ENCODE data around the gene GIGYF2. TPM values are rescaled to one million over a fixed set of nuclear protein-coding genes. Genes with fewer than 3 reads are reported as not detected.

Gene GIGYF2
- polyA plus RNA-seq, 2 of the 4 experiments (the other 2 are of a cell fraction) = 31.2 to 46.3 TPM

DNA sequence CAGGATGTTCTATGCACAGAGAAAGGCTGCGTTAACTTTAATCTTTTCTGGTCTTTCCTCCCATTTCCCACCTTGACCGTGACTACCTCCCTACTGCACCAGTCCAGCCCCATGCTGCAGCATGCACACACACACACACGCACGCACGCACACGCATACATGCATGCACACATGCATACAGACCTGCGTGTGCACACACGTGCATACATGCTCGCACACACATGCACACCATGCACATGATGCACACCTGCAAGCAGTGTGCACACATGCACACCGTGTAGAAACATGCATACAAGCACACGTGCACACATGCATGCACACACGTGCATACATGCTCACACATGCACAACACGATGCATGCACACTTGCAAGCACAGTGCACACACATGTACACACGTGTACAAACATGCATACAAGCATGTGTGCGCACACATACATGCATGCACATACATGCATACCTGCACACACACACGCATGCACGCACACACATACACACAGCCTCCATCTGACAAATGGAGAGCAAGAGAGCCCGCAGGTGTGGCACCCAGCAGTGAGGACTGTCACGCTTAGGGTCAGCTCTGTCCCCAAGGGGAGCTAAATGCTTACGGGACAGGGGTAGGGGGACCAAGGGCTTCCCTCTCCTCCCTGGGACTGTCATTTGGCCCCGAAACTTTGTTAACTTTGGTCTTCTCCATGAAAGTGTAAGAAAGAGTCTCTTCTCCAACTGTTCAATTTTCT is 191.1 kb downstream of the GIGYF2 start:
- no peak for TF ChIP-seq EHF (CRISPR knock-in tag; IDR thresholded peaks at IDR 0.05)
- TF ChIP-seq ZNF302 (CRISPR knock-in tag; IDR thresholded peaks at IDR 0.05) = no peak
- TF ChIP-seq, protein P1, sequence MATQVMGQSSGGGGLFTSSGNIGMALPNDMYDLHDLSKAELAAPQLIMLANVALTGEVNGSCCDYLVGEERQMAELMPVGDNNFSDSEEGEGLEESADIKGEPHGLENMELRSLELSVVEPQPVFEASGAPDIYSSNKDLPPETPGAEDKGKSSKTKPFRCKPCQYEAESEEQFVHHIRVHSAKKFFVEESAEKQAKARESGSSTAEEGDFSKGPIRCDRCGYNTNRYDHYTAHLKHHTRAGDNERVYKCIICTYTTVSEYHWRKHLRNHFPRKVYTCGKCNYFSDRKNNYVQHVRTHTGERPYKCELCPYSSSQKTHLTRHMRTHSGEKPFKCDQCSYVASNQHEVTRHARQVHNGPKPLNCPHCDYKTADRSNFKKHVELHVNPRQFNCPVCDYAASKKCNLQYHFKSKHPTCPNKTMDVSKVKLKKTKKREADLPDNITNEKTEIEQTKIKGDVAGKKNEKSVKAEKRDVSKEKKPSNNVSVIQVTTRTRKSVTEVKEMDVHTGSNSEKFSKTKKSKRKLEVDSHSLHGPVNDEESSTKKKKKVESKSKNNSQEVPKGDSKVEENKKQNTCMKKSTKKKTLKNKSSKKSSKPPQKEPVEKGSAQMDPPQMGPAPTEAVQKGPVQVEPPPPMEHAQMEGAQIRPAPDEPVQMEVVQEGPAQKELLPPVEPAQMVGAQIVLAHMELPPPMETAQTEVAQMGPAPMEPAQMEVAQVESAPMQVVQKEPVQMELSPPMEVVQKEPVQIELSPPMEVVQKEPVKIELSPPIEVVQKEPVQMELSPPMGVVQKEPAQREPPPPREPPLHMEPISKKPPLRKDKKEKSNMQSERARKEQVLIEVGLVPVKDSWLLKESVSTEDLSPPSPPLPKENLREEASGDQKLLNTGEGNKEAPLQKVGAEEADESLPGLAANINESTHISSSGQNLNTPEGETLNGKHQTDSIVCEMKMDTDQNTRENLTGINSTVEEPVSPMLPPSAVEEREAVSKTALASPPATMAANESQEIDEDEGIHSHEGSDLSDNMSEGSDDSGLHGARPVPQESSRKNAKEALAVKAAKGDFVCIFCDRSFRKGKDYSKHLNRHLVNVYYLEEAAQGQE (IDR thresholded peaks at IDR 0.05) = no peak
- TF ChIP-seq POLR2A (IDR thresholded peaks at IDR 0.05; ENCODE audit: low read length) = 0 out of 2 replicates have a peak, but pooled peaks have one; percentile 13
- POLR2A ChIA-PET = no interaction called here

DNA sequence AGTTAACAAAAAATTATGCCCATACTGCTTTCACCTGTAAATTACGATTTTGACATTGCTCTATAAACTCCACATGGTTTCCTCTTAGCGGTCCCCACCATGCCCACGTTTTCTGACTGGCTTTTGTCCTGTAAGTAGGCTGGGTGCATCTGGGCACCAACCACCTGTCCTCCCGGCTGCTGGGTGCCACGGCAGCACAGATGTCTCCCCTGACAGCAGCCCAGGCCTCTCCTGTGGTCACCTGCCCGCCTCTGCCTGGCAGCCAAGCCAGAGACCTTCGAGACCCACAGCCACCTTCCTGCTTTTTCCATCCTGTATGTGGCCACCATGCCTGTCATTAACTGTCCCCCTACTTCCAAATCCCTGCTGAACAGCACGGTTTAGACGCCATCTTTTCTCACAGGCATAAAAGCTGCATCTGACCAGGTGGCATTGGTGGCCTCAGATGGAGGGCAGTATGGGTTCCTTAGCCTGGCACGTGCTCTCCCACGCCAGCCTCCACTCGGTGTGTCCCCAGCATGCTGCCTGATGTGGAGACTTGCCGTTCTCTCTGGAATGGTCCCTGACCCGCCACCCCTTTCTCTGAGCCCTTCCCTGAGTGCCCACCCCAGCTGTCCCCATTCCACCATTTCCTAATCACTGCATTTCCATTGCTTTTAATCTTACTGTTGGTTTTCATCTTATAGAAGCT is 191.9 kb downstream of the GIGYF2 start:
- no peak for TF ChIP-seq CEBPB (IDR thresholded peaks at IDR 0.05)
- TF ChIP-seq, protein P2, sequence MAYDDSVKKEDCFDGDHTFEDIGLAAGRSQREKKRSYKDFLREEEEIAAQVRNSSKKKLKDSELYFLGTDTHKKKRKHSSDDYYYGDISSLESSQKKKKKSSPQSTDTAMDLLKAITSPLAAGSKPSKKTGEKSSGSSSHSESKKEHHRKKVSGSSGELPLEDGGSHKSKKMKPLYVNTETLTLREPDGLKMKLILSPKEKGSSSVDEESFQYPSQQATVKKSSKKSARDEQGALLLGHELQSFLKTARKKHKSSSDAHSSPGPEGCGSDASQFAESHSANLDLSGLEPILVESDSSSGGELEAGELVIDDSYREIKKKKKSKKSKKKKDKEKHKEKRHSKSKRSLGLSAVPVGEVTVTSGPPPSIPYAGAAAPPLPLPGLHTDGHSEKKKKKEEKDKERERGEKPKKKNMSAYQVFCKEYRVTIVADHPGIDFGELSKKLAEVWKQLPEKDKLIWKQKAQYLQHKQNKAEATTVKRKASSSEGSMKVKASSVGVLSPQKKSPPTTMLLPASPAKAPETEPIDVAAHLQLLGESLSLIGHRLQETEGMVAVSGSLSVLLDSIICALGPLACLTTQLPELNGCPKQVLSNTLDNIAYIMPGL (CRISPR knock-in tag; IDR thresholded peaks at IDR 0.05; ENCODE audit: borderline replicate concordance) = no peak
- Histone ChIP-seq H3K4me1 (no peaks in the 10 kb centered on the region), H3K27ac (no peak overlapping the region), H3K9me3 (no peaks in the 10 kb centered on the region), H3K4me2 (no peak overlapping the region), H3K4me3 (no peak overlapping the region)
- CTCF ChIA-PET = interaction anchor here (0.7 to 1.7 kb wide), 2 partner anchors 9 to 143 kb away, joined by 3 read pairs; no protein-coding TSS in a partner anchor
- POLR2A ChIA-PET = no interaction called here
- DNase-seq (ENCODE audit: low read depth in 1 of 2, low spot score in 1 of 2) (no peak), FAIRE-seq (no peak), ATAC-seq (no peak)
- WGBS (ENCODE audit: missing lambda C conversion rate) = 85% methylated on average over 14 of the region's 14 CpGs

More for the DNA sequence above, 191.1 kb downstream of the GIGYF2 start:
- no peaks in the 10 kb centered on the region for H3K4me1 ChIP-seq
- 80% methylated on average over 21 of the region's 21 CpGs for WGBS (ENCODE audit: missing lambda C conversion rate)
- DNase-seq (ENCODE audit: low read depth in 1 of 2, low spot score in 1 of 2) = no peak
- CTCF ChIA-PET = interaction anchor here (0.9 to 1.7 kb wide), 4 partner anchors 8 to 35 kb away, joined by 3 to 6 read pairs (median 4); no protein-coding TSS in a partner anchor
- H3K27ac ChIP-seq = no peak overlapping the region
- FAIRE-seq = no peak
- no peak for ATAC-seq
- H3K4me3 ChIP-seq = no peak overlapping the region
- no peak overlapping the region for H3K4me2 ChIP-seq
- H3K9me3 ChIP-seq = no peaks in the 10 kb centered on the region

DNA sequence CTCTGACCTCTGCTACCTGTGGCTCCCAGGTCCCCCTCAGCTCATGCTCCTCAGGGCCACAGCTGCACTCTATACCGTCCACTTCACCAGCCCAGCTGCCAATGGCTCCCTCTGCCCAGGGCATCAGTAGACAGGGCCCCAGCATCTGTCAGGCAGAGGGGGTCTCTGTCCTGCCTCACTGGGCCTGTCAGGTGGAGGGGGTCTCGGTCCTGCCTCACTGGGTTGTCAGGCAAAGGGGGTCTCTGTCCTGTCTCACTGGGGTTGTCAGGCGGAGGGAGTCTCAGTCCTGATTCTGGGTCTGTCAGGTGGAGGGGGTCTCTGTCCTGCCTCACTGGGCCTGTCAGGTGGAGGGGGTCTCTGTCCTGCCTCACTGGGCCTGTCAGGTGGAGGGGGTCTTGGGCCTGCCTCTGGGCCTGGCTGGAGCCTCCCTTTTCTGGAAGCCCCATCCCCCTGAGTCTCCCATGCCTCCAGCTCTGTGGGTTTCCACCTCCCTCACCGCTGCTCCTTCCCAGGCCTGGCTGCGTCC is 192.8 kb downstream of the GIGYF2 start:
- Histone ChIP-seq H3K9me3 (no peaks in the 10 kb centered on the region), H3K4me1 (no peaks in the 10 kb centered on the region), H3K4me3 (no peak overlapping the region), H3K27ac (no peak overlapping the region), H3K4me2 (no peak overlapping the region)
- TF ChIP-seq MYC (IDR thresholded peaks at IDR 0.05; ENCODE audit: borderline replicate concordance, low read length) (no peak), POLR2A (IDR thresholded peaks at IDR 0.05; ENCODE audit: low read length) (no peak), FOSL2 (IDR thresholded peaks at IDR 0.05) (no peak), FOSL2 (CRISPR knock-in tag; IDR thresholded peaks at IDR 0.05) (no peak)
- FAIRE-seq = no peak
- CTCF ChIA-PET = interaction anchor here (1.7 to 2.1 kb wide), 2 partner anchors 9 to 10 kb away, joined by 3 to 5 read pairs; no protein-coding TSS in a partner anchor
- 98% methylated on average over 3 of the region's 5 CpGs for WGBS (ENCODE audit: missing lambda C conversion rate)
- no peak for ATAC-seq
- POLR2A ChIA-PET = no interaction called here
- DNase-seq (ENCODE audit: low read depth in 1 of 2, low spot score in 1 of 2) = no peak

DNA sequence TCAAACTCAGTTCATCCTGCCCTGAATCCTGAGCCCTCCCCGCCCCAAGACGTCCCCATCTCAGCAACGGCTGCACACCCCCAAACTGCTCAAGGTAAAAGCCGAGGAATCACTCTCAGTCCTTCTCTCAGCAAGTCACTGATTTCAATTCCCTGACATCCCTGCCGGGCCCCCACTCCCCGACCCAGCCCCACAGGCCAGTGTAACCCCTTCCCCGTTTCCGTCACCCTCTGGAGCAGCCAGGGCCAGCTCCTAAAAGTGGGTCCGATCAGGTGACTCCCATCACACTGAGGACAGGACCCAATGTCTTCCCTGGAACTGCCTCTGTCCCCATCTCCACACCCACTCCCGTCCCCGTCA is 193.4 kb downstream of the GIGYF2 start:
- 92% methylated on average over 11 of the region's 11 CpGs for WGBS (ENCODE audit: missing lambda C conversion rate)
- Histone ChIP-seq H3K4me1 (no peaks in the 10 kb centered on the region), H3K4me3 (no peak overlapping the region), H3K4me2 (no peak overlapping the region), H3K9me3 (no peaks in the 10 kb centered on the region), H3K27ac (peak overlapping the region in 1 of 2 experiments; percentile 38; a peak in 1 of 6 replicates)
- no peak for DNase-seq (ENCODE audit: low read depth in 1 of 2, low spot score in 1 of 2)
- CTCF ChIA-PET = interaction anchor here (0.8 to 2.1 kb wide), 3 partner anchors 9 to 163 kb away, joined by 3 to 5 read pairs (median 4); no protein-coding TSS in a partner anchor
- TF ChIP-seq TP53 (CRISPR knock-in tag; IDR thresholded peaks at IDR 0.05) (no peak), EHMT2 (IDR thresholded peaks at IDR 0.05; ENCODE audit: low read depth) (no peak), CEBPB (IDR thresholded peaks at IDR 0.05) (no peak)
- no peak for FAIRE-seq
- POLR2A ChIA-PET = no interaction called here
- ATAC-seq = no peak

Measured in A549 (cell line).